ENCODE data around the gene FAM209B. TPM values are rescaled to one million over a fixed set of nuclear protein-coding genes. Genes with fewer than 3 reads are reported as not detected.
"Not testable (repeated sequence)": the region's sequence is repeated elsewhere in the genome, so short reads cannot be mapped to it uniquely, and the experiment has no call there.

FAM209B gene
- total RNA-seq, 1 donor from 2014 or later: not detected

GRCh38 chr20:56518721-56519398 lies 14.2 kb upstream of the FAM209B start:
- peaks cover 4 to 53% of the 10 kb centered on the region in 2 donors for H3K36me3 ChIP-seq
- H3K9me3 ChIP-seq: peaks cover 8% of the 10 kb centered on the region
- H3K27me3 ChIP-seq: no peaks in the 10 kb centered on the region
- DNase-seq (ENCODE audit: extremely low spot score in 2 of 2): no peak
- H3K27ac ChIP-seq: no peak overlapping the region
- TF ChIP-seq, protein P1, sequence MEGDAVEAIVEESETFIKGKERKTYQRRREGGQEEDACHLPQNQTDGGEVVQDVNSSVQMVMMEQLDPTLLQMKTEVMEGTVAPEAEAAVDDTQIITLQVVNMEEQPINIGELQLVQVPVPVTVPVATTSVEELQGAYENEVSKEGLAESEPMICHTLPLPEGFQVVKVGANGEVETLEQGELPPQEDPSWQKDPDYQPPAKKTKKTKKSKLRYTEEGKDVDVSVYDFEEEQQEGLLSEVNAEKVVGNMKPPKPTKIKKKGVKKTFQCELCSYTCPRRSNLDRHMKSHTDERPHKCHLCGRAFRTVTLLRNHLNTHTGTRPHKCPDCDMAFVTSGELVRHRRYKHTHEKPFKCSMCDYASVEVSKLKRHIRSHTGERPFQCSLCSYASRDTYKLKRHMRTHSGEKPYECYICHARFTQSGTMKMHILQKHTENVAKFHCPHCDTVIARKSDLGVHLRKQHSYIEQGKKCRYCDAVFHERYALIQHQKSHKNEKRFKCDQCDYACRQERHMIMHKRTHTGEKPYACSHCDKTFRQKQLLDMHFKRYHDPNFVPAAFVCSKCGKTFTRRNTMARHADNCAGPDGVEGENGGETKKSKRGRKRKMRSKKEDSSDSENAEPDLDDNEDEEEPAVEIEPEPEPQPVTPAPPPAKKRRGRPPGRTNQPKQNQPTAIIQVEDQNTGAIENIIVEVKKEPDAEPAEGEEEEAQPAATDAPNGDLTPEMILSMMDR (IDR thresholded peaks at IDR 0.05): no peak
- TF ChIP-seq POLR2AphosphoS5 (IDR thresholded peaks at IDR 0.05; ENCODE audit: insufficient read depth in 1 of 2, low read depth in 1 of 2) (no peak), POLR2A (IDR thresholded peaks at IDR 0.05) (no peak)
- intact Hi-C loops (cut with DNase I): no loop called here
- no peaks in the 10 kb centered on the region for H3K4me1 ChIP-seq
- H3K4me3 ChIP-seq: no peak overlapping the region

DNA sequence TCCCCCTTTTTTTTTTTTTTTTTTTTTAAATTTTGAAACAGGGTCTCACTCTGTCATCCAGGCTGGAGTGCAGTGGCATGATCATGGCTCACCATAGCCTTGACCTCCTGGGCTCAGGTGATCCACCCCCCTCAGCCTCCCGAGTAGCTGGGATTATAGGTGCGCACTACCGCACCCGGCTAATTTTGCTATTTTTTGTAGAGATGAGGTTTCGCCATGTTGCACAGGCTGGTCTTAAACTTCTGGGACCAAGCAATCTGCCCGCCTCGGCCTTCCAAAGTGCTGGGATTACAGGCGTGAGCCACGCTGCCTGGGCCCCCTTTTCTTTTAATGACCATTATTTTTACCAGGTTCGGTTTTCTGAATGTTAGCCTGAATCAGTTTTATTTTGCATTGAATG lies 13.5 kb upstream of the FAM209B start:
- H3K9me3 ChIP-seq: peaks cover 8% of the 10 kb centered on the region
- no peak overlapping the region for H3K27ac ChIP-seq
- DNase-seq (ENCODE audit: extremely low spot score in 2 of 2): no peak
- TF ChIP-seq, protein P1 (IDR thresholded peaks at IDR 0.05): no peak
- TF ChIP-seq POLR2A (IDR thresholded peaks at IDR 0.05) (no peak), POLR2AphosphoS5 (IDR thresholded peaks at IDR 0.05; ENCODE audit: insufficient read depth in 1 of 2, low read depth in 1 of 2) (no peak)
- intact Hi-C loops (cut with DNase I): no loop called here
- no peak overlapping the region for H3K4me3 ChIP-seq
- peaks cover 4 to 49% of the 10 kb centered on the region in 2 donors for H3K36me3 ChIP-seq
- H3K4me1 ChIP-seq: no peaks in the 10 kb centered on the region
- no peaks in the 10 kb centered on the region for H3K27me3 ChIP-seq

- no peak overlapping the region for H3K4me3 ChIP-seq
- intact Hi-C loops (cut with DNase I): no loop called here
- peaks cover 4 to 42% of the 10 kb centered on the region in 2 donors for H3K36me3 ChIP-seq
- no peaks in the 10 kb centered on the region for H3K4me1 ChIP-seq
- peaks cover 8% of the 10 kb centered on the region for H3K9me3 ChIP-seq
- H3K27ac ChIP-seq: no peak overlapping the region
- DNase-seq (ENCODE audit: extremely low spot score in 2 of 2): no peak
- TF ChIP-seq POLR2AphosphoS5 (IDR thresholded peaks at IDR 0.05; ENCODE audit: insufficient read depth in 1 of 2, low read depth in 1 of 2) (no peak), POLR2A (IDR thresholded peaks at IDR 0.05) (no peak)
- TF ChIP-seq, protein P1 (IDR thresholded peaks at IDR 0.05): no peak
- no peaks in the 10 kb centered on the region for H3K27me3 ChIP-seq
Measured at GRCh38 chr20:56520180-56520579, 12.9 kb upstream of the FAM209B start.

DNA sequence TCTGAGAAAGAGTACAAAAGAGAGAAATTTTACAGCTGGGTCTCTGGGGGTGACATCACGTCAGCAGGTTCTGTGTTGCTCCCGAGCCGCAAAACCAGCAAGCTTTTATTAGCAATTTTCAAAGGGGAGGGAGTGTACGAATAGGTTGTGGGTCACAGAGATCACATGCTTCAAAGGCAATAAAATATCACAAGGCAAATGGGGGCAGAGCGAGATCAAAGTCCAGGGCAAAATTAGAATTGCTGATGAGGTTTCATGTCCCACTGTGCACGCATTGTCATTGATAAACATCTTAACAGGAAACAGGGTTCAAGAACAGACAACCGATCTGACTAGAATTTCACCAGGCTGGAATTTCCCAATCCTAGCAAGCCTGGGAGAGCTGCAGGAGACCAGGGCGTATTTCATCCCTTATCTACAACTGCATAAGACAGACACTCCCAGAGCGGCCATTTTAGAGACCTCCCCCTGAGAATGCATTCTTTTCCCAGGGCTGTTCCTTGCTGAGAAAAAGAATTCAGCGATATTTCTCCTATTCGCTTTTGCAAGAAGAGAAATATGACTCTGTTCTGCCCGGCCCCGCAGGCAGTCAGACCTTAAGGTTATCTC lies 12.2 kb upstream of the FAM209B start:
- H3K4me3 ChIP-seq; DNase-seq (ENCODE audit: extremely low spot score in 2 of 2); H3K27me3 ChIP-seq; H3K4me1 ChIP-seq; H3K27ac ChIP-seq; intact Hi-C loops (cut with DNase I); H3K9me3 ChIP-seq: not testable (repeated sequence)
- H3K36me3 ChIP-seq: peaks cover 4 to 41% of the 10 kb centered on the region in 2 donors

GRCh38 chr20:56522311-56522710 lies 10.7 kb upstream of the FAM209B start:
- TF ChIP-seq POLR2AphosphoS5 (IDR thresholded peaks at IDR 0.05; ENCODE audit: insufficient read depth in 1 of 2, low read depth in 1 of 2) (no peak), POLR2A (IDR thresholded peaks at IDR 0.05) (no peak)
- TF ChIP-seq, protein P1 (IDR thresholded peaks at IDR 0.05): no peak
- H3K9me3 ChIP-seq: peaks cover 8% of the 10 kb centered on the region
- no peak overlapping the region for H3K4me3 ChIP-seq
- no peaks in the 10 kb centered on the region for H3K4me1 ChIP-seq
- DNase-seq (ENCODE audit: extremely low spot score in 2 of 2): no peak
- no peak overlapping the region for H3K27ac ChIP-seq
- no peaks in the 10 kb centered on the region for H3K27me3 ChIP-seq
- intact Hi-C loops (cut with DNase I): no loop called here
- H3K36me3 ChIP-seq: peaks cover 4 to 34% of the 10 kb centered on the region in 2 donors

GRCh38 chr20:56524444-56524843 lies 8.6 kb upstream of the FAM209B start, which contains the start of gene FAM209A:
Gene FAM209A, plus strand, starts transcription at chr20:56524744. Its CDS starts 65 bp downstream, at chr20:56524809.
- intact Hi-C loops (cut with DNase I); DNase-seq (ENCODE audit: extremely low spot score in 2 of 2); H3K27ac ChIP-seq; H3K9me3 ChIP-seq; H3K4me3 ChIP-seq; H3K4me1 ChIP-seq; H3K27me3 ChIP-seq: not testable (repeated sequence)
- H3K36me3 ChIP-seq: peaks cover 0 to 14% of the 10 kb centered on the region in 2 donors
